GM12892 (cell line): ENCODE measurements around the gene PEX11A.

Source experiments
- DNase-seq: peaks from one replicate; pipeline ENCODE4 v3.0.0; 2011; ENCODE audit not compliant: insufficient read length
- FAIRE-seq: peaks from 2 replicates; lab custom pipeline; 2011; peaks lifted over from hg19 to GRCh38; lab: Jason Lieb, UNC
- POLR2A ChIP-seq: IDR thresholded peaks from 2 replicates; pipeline ENCODE4 v1.6.1; 2011; ENCODE audit warnings: low read depth, low read length, control low read depth
- POLR2AphosphoS5 ChIP-seq: IDR thresholded peaks from 2 replicates; pipeline ENCODE4 v1.6.1; 2011; ENCODE audit warnings: low read depth, low read length, control low read depth
- TAF1 ChIP-seq: IDR thresholded peaks from 2 replicates; pipeline ENCODE4 v1.6.1; 2011; ENCODE audit warnings: low read depth, mild to moderate bottlenecking, control low read depth, low read length, borderline replicate concordance

Gene PEX11A

GRCh38 chr15:89664441-89665350, 25.9 kb downstream of the PEX11A start:
- DNase-seq (no peak), FAIRE-seq (no peak)
- no peak for TF ChIP-seq POLR2AphosphoS5
- TF ChIP-seq TAF1: no peak
- TF ChIP-seq POLR2A: no peak

- TF ChIP-seq POLR2A: no peak
- no peak for TF ChIP-seq POLR2AphosphoS5
- no peak for TF ChIP-seq TAF1
- FAIRE-seq (no peak), DNase-seq (no peak)
These were observed 27.5 kb downstream of the PEX11A start for GRCh38 chr15:89662893-89663626.

GRCh38 chr15:89660556-89660955, 30.0 kb downstream of the PEX11A start:
- TF ChIP-seq POLR2AphosphoS5 (no peak), POLR2A (no peak), TAF1 (no peak)
- FAIRE-seq (no peak), DNase-seq (no peak)

GRCh38 chr15:89659295-89659694, 31.3 kb downstream of the PEX11A start:
- no peak for FAIRE-seq
- DNase-seq: no peak
- no peak for TF ChIP-seq POLR2A
- no peak for TF ChIP-seq POLR2AphosphoS5
- TF ChIP-seq TAF1: no peak

- TF ChIP-seq POLR2A: no peak
- TF ChIP-seq POLR2AphosphoS5: no peak
- no peak for TF ChIP-seq TAF1
- FAIRE-seq (no peak), DNase-seq (no peak)
These were observed 32.8 kb downstream of the PEX11A start for GRCh38 chr15:89657686-89658200.

- no peak for FAIRE-seq
- no peak for TF ChIP-seq POLR2A
- no peak for TF ChIP-seq TAF1
- TF ChIP-seq POLR2AphosphoS5: no peak
- DNase-seq: no peak
These were observed 34.3 kb downstream of the PEX11A start for GRCh38 chr15:89656116-89656815.

GRCh38 chr15:89654847-89655805, 35.4 kb downstream of the PEX11A start, which contains the start of gene KIF7:
KIF7 (minus strand) TSS chr15:89655467; CDS start chr15:89652930, 2,537 bp downstream.
- no peak for FAIRE-seq
- TF ChIP-seq POLR2A (no peak), POLR2AphosphoS5 (no peak), TAF1 (no peak)
- DNase-seq: no peak

GRCh38 chr15:89654301-89654761, 36.2 kb downstream of the PEX11A start:
- FAIRE-seq (no peak), DNase-seq (no peak)
- TF ChIP-seq POLR2AphosphoS5 (no peak), TAF1 (no peak), POLR2A (no peak)

- no peak for DNase-seq
- FAIRE-seq: no peak
- TF ChIP-seq POLR2AphosphoS5: no peak
- no peak for TF ChIP-seq TAF1
- no peak for TF ChIP-seq POLR2A
These were observed 37.0 kb downstream of the PEX11A start for GRCh38 chr15:89653578-89653977.

- TF ChIP-seq POLR2A: no peak
- DNase-seq: no peak
- FAIRE-seq: no peak
These were observed 37.9 kb downstream of the PEX11A start for GRCh38 chr15:89652666-89653065.
